GM19035 (cell line): ENCODE results near the gene HYI.
"Not testable (repeated sequence)": the region's sequence is repeated elsewhere in the genome, so short reads cannot be mapped to it uniquely, and the experiment has no call there.

Experiments
- ATAC-seq: cut with Tn5 transposase; IDR thresholded peaks from one replicate; pipeline ENCODE4 v1.9.1; 2021; ENCODE audit not compliant: unreplicated experiment

The HYI gene

GRCh38 chr1:43453442-43454269, at the start of gene HYI:
Gene HYI, minus strand, starts transcription at chr1:43453931. Its CDS starts 138 bp downstream, at chr1:43453793.
- ATAC-seq = peak; percentile 40

DNA sequence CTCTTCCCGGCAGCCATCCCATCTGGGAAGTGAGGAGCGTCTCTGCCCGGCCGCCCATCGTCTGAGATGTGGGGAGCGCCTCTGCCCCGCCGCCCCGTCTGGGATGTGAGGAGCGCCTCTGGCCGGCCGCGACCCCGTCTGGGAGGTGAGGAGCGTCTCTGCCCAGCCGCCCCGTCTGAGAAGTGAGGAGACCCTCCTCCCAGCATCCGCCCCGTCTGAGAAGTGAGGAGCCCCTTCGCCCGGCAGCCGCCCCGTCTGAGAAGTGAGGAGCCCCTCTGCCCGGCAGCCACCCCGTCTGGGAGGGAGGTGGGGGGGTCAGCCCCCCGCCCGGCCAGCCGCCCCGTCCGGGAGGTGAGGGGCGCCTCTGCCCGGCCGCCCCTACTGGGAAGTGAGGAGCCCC, 48.1 kb upstream of the HYI start:
- ATAC-seq = not testable (repeated sequence)

DNA sequence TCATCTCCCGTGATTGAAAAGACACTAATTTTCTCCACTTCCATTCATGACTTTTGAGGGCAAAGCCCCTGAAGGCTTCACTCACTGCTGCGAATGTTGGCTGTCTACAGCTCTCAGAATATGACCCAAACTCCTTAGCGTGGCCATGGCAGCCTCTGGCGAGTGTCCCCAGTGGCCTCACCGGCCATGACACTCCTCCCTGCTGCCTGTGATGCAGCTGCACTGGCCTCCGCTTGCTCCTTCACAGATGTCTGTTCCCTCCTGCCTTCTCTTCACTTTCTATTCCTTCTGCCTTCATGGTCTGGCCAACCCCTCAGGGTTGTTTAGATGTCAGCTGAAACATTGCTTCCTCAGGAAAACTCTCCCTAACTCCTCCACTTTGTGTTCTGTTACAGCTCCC, 46.2 kb upstream of the HYI start:
- ATAC-seq = no peak

- ATAC-seq = no peak
Observed at GRCh38 chr1:43495204-43495603, 41.5 kb upstream of the HYI start.

GRCh38 chr1:43493661-43494450, 40.1 kb upstream of the HYI start:
- ATAC-seq = no peak

- no peak for ATAC-seq
Observed at GRCh38 chr1:43492826-43493225, 39.1 kb upstream of the HYI start.

DNA sequence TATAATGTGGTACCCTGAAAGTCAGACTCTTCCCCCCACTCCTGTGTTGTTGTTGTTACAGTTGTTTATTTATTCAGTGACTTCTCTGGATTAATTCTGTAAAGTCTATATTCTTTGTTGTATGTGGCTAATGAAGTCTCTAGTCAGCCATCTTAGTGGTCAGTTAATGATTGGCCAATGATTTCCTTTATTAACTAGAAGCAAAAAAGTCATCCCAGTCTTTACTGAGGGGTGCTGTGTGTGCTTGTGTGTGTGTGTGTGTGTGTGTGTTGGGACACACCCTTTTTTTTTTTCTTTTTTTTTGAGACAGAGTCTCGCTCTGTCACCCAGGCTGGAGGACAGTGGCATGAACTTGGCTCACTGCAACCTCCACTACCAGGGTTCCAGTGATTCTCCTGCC, 37.3 kb upstream of the HYI start:
- no peak for ATAC-seq

GRCh38 chr1:43488165-43488564, 34.4 kb upstream of the HYI start:
- no peak for ATAC-seq

GRCh38 chr1:43484367-43484766, 30.6 kb upstream of the HYI start:
- no peak for ATAC-seq

- no peak for ATAC-seq
Observed at GRCh38 chr1:43482215-43482614, 28.5 kb upstream of the HYI start.

GRCh38 chr1:43481491-43481890, 27.8 kb upstream of the HYI start:
- ATAC-seq = no peak

- ATAC-seq = no peak
Observed at GRCh38 chr1:43479414-43479813, 25.7 kb upstream of the HYI start.

DNA sequence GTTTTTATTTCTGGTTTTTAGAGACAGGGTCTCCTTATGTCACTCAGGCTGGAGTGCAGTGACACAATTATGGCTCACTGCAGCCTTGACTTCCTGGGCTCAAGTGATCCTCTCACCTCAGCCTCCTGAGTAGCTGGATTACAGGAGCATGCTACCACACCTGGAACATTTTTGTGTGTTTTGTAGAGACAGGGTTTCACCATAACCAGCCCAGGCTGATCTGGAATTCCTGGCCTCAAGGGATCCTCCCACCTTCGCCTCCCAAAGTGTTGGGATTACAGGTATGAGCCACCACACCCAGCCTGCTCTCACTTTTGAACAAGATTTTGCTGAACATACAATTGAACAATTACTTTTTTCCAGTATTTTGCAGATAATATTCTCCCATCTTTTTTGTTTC, 24.0 kb upstream of the HYI start:
- no peak for ATAC-seq

GRCh38 chr1:43475611-43476401, 22.1 kb upstream of the HYI start:
- ATAC-seq = not testable (repeated sequence)

DNA sequence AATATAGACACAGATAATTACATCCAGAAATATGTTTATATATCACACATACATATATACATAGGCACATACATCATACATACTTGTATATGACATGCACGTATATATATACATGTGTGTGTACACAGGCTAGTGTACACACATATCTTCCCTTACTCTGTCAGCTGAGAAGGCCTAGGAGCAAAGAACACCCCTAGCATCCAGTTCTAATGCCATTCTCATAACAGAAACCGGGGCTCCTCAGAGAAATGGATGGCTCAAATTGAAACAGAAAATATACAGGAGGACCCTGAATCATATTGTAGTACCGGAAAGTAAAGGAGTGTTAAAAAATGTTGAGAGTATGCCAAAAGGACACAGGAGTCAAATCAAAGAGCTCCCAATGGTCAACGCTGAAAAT, 19.7 kb upstream of the HYI start:
- no peak for ATAC-seq

DNA sequence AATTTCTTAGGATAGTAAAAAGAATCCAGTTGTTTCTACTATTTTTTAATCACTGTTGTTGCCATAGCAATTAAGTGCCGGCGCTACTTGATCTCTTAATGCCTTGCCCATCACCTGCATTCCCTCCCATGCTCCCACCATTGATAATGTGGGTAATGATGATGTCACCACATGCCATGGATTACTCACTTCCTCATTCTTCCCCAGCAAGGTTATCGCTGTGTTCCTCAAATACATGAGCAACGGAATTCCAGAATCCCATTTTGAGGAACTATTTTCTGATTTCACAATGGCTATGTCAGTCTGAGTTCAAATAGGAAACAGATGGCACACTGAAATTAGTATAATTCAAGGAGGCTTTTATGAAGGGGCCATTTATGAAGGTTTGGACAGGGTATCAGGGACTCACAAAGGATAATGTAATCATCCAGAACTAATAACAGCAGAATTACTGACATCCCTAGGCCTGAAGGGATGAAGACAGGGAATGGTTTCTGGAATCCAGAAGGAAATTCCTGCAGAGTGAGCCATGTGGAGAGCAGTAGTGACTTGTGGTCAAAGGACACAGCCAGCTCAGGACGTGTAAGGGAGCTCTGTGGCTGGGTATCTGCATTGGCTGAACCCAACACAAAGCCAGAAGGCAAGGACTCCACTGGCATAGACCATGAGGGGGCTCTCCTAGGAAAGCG, 18.9 kb upstream of the HYI start:
- ATAC-seq = not testable (repeated sequence)

DNA sequence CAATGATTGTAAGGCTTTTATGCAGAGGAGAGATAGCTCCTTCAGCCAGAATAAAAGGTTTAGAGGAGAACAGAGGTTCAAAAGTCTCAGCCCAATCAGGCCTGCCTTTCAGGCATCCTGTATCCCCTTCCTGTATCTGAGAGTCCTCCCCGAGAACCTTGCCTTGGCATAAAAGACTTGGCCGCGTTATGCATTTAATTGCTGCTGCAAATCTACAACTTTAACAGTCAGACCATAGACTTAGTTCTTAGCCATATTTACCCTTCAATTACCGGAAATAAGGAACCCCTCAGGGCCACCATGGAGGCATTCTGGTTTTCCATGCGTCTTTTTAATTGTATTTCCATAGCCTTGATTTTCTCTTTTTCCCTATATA, 18.3 kb upstream of the HYI start:
- no peak for ATAC-seq

- no peak for ATAC-seq
Observed at GRCh38 chr1:43469932-43470331, 16.2 kb upstream of the HYI start.

DNA sequence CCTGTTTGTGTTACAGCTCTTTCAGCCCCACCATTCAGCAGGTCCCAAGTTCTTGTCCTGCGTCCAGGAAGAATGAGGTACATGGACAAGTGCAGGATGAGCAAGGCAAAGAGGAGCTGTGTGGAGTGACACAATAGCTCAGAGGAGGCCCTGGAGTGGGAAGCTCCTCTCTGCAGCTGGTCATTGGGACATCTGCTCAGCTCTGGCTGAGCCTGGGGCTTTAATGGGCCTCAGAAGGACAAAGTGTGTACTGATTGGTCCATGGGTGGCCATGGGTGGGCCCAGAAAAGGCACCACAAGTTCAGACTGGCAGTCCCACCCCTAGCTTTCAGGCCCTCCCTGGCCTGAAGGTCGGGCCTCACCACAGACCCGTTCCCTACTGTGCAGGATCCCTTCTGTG, 14.7 kb upstream of the HYI start:
- no peak for ATAC-seq

DNA sequence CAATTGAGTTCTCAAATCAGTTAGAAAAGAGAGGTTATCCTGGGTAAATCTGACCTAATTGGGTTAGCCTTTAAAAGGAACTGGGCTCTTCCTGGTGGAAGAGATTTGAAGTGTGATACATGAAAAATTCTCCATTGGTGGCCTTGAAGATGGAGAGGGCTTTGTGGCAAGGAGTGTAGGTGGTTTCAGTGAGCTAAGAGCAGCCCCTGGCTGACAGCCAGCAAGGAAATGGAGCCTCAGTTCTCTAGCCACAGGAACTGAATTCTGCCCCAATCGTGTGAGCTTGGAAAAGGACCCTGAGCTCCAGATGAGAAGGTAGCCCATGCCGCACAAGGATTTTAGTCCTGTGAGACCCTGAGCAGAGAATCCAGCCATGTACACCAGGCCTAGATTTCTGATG, 12.7 kb upstream of the HYI start:
- ATAC-seq = no peak

DNA sequence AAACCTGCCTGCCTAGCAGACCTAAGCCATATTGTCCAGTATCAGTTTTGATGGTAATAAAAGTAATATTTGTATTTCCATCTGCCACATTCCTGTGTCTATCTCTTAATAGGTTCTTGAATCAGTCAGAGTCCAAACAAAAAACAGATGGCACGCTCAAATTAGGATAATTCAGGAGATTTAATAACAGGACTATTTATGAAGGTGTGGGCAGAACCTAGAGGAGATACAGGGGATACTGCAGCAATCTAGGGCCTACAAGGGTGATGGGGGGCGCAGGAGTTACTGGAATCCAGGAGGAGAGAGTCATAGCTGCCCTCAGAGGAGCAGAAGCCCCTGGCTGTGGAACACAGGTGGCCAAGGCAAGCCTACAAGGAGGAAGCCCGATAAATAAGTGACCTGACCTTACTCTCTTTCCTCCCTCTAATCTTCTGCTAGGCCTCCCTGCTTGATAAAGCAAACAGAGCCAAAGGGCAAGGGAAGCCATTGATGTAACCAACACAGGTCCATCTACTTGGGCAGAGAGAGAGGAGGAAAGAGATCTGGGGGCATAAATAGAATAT, 11.9 kb upstream of the HYI start:
- ATAC-seq = no peak
